ENCODE results near the gene ADORA2A.

The ADORA2A gene

GRCh38 chr22:24416611-24417010 lies 10.8 kb upstream of the ADORA2A start:
- no peak overlapping the region for H3K4me3 ChIP-seq (ENCODE audit: control insufficient read depth, low read depth, low read length)
- no peak for DNase-seq (ENCODE audit: low read depth)
- no peak for TF ChIP-seq CTCF (conservative IDR thresholded peaks at IDR 0.05; ENCODE audit: control insufficient read depth, insufficient read depth, low read depth, low read length)

- TF ChIP-seq CTCF (conservative IDR thresholded peaks at IDR 0.05; ENCODE audit: control insufficient read depth, insufficient read depth, low read depth, low read length): no peak
- no peak for DNase-seq (ENCODE audit: low read depth)
- H3K4me3 ChIP-seq (ENCODE audit: control insufficient read depth, low read depth, low read length): no peak overlapping the region
These were observed 10.2 kb upstream of the ADORA2A start for GRCh38 chr22:24417200-24417599.

- TF ChIP-seq CTCF (conservative IDR thresholded peaks at IDR 0.05; ENCODE audit: control insufficient read depth, insufficient read depth, low read depth, low read length): no peak
- DNase-seq (ENCODE audit: low read depth): peak; percentile 56
- no peak overlapping the region for H3K4me3 ChIP-seq (ENCODE audit: control insufficient read depth, low read depth, low read length)
These were observed 9.3 kb upstream of the ADORA2A start for GRCh38 chr22:24417901-24418641.

GRCh38 chr22:24418786-24419474 lies 8.5 kb upstream of the ADORA2A start:
- TF ChIP-seq CTCF (conservative IDR thresholded peaks at IDR 0.05; ENCODE audit: control insufficient read depth, insufficient read depth, low read depth, low read length): no peak
- DNase-seq (ENCODE audit: low read depth): no peak
- H3K4me3 ChIP-seq (ENCODE audit: control insufficient read depth, low read depth, low read length): no peak overlapping the region

GRCh38 chr22:24419475-24419850 lies 7.9 kb upstream of the ADORA2A start:
- DNase-seq (ENCODE audit: low read depth): no peak
- no peak for TF ChIP-seq CTCF (conservative IDR thresholded peaks at IDR 0.05; ENCODE audit: control insufficient read depth, insufficient read depth, low read depth, low read length)
- no peak overlapping the region for H3K4me3 ChIP-seq (ENCODE audit: control insufficient read depth, low read depth, low read length)

GRCh38 chr22:24420072-24420976 lies 7.1 kb upstream of the ADORA2A start:
- TF ChIP-seq CTCF (conservative IDR thresholded peaks at IDR 0.05; ENCODE audit: control insufficient read depth, insufficient read depth, low read depth, low read length): no peak
- no peak for DNase-seq (ENCODE audit: low read depth)

More at GRCh38 chr22:24420072-24420976, 7.1 kb upstream of the ADORA2A start:
- no peak overlapping the region for H3K4me3 ChIP-seq (ENCODE audit: control insufficient read depth, low read depth, low read length)
